KOPT-K1 (cell line): Measurements from ENCODE around the gene PAWR.

Experiments
- H3K27ac ChIP-seq: fragments of 200-600 bp; sonication (generic); 2 replicates; pipeline ENCODE4 v1.5.1; 2016; ENCODE audit warnings: antibody characterized with exemption, mild to moderate bottlenecking, low read depth, low read length; ENCODE audit not compliant: poor library complexity, severe bottlenecking
- H3K36me3 ChIP-seq: fragments of 200-600 bp; sonication (generic); 2 replicates; pipeline ENCODE4 v1.5.1; 2017; ENCODE audit warnings: antibody characterized with exemption, mild to moderate bottlenecking, low read length, moderate library complexity; ENCODE audit not compliant: insufficient read depth
- H3K9me3 ChIP-seq: fragments of 200-600 bp; sonication (generic); 2 replicates; pipeline ENCODE4 v1.5.1; 2017; ENCODE audit warnings: antibody characterized with exemption, low read length, mild to moderate bottlenecking; ENCODE audit not compliant: insufficient read depth, poor library complexity, severe bottlenecking

PAWR gene

GRCh38 chr12:79561401-79562132 lies 129.2 kb downstream of the PAWR start:
- no peaks in the 10 kb centered on the region for H3K36me3 ChIP-seq
- H3K9me3 ChIP-seq, result peaks cover 9% of the 10 kb centered on the region
- H3K27ac ChIP-seq, result no peak overlapping the region

DNA sequence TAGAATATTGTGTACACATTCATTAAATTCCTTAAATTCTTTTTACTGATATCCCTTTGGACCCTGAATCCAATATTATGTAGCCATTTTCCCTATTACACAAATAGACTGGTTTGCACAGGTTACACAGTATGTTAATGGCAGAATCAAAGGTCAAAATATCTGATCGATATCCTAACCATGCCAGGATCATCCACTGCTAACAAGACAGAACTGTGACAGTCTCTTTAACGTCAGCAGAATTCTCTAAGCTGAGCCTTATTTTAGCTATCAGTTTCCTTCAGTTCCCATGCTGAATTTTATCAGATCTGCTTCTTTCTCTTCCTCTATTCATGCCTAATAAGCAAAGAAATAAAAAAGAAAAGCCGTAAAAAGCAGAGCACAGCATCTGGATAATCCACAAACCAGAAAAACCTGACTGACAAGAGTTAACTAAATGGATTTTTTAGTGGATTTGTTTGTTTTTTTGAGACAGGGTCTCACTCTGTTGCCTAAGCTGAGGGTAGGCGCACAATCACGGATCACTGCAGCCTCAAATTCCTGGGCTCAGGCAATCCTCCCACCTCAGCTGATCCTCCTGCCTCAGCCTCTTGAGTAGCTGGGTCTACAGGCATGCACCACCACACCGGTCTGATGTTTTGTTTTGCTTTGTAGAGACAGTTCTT lies 130.4 kb downstream of the PAWR start:
- Histone ChIP-seq H3K36me3 (no peaks in the 10 kb centered on the region), H3K27ac (no peak overlapping the region), H3K9me3 (peaks cover 9% of the 10 kb centered on the region)

DNA sequence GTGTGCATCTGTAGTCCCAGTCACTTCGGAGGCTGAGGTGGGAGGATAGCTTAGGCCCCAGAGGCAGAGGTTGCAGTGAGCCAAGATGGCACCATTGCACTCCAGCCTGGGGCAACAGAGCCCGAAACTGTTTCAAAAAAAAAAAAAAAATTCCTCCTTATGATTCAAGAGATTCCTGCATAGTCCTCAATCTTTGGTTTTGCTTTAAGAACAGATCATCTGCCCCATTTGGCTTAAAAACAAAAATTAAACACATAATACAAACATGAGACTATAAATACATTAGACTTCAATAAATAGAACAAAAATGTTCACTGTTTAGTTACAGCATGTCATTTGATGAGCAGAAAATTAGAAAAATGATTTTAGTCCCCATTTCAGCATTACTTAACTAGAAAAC lies 131.2 kb downstream of the PAWR start:
- H3K27ac ChIP-seq, result no peak overlapping the region
- no peaks in the 10 kb centered on the region for H3K36me3 ChIP-seq
- H3K9me3 ChIP-seq, result peaks cover 9% of the 10 kb centered on the region

DNA sequence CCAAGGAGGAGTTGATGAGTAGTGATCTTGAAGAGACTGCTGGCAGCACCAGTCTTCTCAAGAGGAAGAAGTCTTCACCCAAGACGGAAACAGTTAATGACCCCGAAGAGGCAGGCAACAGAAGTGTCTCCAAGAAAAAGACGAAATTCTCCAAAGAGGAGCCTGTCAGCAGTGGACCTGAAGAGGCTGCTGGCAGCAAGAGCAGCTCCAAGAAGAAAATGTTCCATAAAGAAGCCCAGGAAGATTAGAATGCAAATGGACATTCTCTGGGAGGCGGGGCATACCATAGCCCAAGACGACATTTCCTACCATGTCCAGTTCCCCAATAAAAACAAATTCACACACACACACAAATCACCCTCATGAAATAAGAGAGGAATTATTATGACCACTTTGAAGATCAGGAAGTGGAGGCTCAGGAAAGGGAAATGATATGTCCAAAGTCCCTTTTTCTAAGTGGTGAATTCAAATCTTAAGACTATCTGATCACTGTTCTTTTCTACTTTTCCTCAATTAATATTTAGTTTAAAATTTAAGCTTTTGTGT lies 131.8 kb downstream of the PAWR start:
- H3K9me3 ChIP-seq, result peaks cover 9% of the 10 kb centered on the region
- no peak overlapping the region for H3K27ac ChIP-seq
- H3K36me3 ChIP-seq, result no peaks in the 10 kb centered on the region

GRCh38 chr12:79557690-79558315 lies 133.0 kb downstream of the PAWR start:
- Histone ChIP-seq H3K36me3 (peaks cover 9% of the 10 kb centered on the region; the same call in 1 of the 2 replicates), H3K9me3 (peaks cover 8% of the 10 kb centered on the region), H3K27ac (no peak overlapping the region)

GRCh38 chr12:79555028-79555925 lies 135.5 kb downstream of the PAWR start:
- H3K36me3 ChIP-seq, result peaks cover 13% of the 10 kb centered on the region; the same call in 1 of the 2 replicates
- H3K27ac ChIP-seq, result no peak overlapping the region
- H3K9me3 ChIP-seq, result no peaks in the 10 kb centered on the region

DNA sequence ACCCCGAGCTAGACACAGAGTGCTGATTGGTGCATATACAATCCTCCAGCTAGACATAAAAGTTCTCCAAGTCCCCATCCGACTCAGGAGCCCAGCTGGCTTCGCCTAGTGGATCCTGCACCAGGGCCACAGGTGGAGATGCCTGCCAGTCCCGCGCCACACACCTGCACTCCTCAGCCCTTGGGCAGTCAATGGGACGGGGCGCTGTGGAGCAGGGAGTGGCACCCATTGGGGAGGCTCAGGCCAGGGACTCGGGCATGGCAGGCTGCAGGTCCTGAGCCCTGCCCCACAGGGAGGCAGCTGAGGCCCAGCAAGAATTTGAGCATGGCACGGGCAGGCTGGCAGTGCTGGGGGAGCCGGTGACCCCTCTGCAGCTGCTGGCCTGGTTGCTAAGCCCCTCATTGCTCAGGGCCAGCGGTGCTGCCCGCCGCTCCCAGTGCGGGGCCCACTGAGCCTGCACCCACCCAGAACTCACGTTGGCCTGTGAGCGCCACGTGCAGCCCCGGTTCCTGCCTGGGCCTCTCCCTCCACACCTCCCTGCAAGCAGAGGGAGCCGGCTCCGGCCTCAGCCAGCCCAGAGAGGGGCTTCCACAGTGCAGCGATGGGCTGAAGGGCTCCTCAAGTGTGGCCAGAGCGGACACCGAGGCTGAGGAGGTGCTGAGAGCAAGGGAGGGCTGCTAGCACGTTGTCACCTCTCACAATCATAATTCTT lies 136.7 kb downstream of the PAWR start:
- no peaks in the 10 kb centered on the region for H3K9me3 ChIP-seq
- H3K36me3 ChIP-seq, result peaks cover 13% of the 10 kb centered on the region; the same call in 1 of the 2 replicates
- H3K27ac ChIP-seq, result no peak overlapping the region

DNA sequence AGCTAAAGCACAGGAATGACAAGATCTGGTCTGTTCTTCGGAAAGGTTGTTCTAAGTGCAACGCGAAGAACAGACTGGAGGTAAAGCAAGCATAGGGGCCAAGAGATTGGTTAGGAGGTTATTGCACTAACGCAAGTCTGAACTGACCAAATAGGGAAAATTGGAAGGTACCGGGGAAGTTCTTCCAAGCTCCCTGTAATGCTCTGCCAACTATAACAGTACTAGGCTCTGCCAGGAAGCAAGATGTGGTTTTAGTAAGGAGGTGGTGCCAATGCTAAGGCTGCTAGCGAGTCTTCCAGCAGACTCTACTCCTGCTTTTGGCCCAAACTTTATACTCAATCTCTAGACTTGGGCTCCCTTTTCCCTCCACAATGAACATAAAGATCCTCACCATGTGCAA lies 138.6 kb downstream of the PAWR start:
- no peak overlapping the region for H3K27ac ChIP-seq
- H3K9me3 ChIP-seq, result no peaks in the 10 kb centered on the region
- H3K36me3 ChIP-seq, result peaks cover 13% of the 10 kb centered on the region; the same call in 1 of the 2 replicates

GRCh38 chr12:79549531-79550271 lies 141.1 kb downstream of the PAWR start:
- Histone ChIP-seq H3K36me3 (peaks cover 13% of the 10 kb centered on the region; the same call in 1 of the 2 replicates), H3K9me3 (no peaks in the 10 kb centered on the region), H3K27ac (no peak overlapping the region)

DNA sequence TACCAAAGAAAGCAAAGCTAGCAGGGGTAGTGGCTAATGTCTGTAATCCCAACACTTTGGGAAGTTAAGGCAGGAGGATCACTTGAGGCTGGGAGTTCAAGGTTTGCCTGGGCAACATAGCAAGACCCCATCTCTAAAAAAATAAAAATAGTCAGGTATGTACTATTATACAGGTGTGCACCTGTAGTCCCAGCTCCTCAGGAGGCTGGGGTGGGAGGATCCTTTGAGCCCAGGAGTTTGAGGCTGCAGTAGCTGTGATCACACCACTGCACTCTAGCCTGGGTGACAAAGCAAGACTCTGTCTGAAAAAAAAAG lies 142.2 kb downstream of the PAWR start:
- Histone ChIP-seq H3K36me3 (peaks cover 11% of the 10 kb centered on the region; the same call in 1 of the 2 replicates), H3K9me3 (no peaks in the 10 kb centered on the region), H3K27ac (no peak overlapping the region)

DNA sequence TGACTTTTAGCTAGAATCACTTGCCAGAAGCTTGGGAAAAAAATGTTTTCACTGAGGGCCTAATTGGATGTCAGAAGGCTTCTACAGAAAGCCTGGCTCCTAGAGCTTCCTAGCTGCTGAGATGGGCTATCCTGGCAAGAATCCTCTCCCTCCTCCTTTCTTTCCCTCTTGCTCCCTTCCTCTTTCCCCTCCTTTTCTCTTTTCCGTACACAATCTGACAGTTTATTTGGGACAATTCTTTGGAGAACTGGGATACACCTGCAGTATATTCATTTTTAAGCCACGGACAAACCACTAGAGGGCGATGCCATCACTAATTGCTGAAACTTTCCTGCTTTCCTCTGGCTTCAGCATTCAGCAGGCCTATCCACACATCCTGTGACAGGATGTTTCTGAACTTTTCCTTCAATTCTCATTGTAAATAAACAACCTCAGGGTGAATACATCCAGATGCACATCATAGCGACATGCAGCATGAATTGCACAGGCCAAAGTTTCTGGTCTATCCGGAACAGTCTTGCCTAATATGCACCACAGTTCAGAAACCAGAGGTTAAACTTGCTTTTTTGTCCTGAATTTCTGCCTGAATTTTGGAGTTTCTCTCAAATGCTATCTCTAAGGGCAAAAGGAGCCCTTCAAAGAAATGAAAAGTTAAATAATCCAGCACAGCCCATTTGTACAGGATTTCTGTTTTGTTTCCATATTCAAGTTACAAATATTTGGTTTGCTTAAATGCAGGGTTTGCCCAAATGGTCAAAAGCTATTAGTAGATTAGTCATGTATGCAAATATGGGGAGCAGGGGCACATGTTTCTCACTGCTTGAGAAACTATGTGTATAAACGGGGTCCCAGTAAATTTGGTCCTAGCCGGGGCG lies 142.8 kb downstream of the PAWR start:
- H3K27ac ChIP-seq, result no peak overlapping the region
- H3K36me3 ChIP-seq, result 0 out of 2 replicates have a peak, but pooled peaks cover 5% of the 10 kb centered on the region
- no peaks in the 10 kb centered on the region for H3K9me3 ChIP-seq

GRCh38 chr12:79547044-79547734 lies 143.6 kb downstream of the PAWR start:
- H3K36me3 ChIP-seq, result no peaks in the 10 kb centered on the region
- no peak overlapping the region for H3K27ac ChIP-seq
- no peaks in the 10 kb centered on the region for H3K9me3 ChIP-seq
